ENCODE data around the gene NEUROG3.
"Not testable (repeated sequence)": the region's sequence is repeated elsewhere in the genome, so short reads cannot be mapped to it uniquely, and the experiment has no call there.

NEUROG3 gene

DNA sequence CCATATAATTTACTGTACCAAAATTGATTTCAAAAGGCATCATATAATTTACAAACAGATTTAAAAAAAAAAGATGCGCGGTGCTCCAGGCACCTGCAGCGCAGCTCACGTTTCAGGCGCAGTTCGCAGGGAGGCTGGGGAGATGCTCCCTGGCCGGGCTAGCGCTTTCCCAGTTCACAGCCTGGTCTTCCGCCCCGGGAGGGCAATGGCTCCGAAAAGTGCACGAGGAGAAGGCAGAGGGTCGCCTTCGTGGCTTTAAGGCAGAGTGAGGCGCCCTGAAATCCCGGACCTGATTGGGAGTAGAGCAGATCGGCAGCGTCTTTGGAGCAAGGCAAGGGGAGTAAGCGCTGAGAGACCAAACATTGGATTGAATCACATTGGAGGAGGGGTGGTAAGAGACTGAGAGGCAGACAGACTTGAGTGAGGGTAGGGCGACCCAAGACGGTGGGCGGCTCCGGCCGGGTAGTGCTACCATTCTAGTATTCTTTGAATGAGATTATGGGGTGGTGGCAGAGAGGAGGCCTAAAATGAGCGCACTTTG lies 1.5 kb downstream of the NEUROG3 start:
- no peak for DNase-seq

DNA sequence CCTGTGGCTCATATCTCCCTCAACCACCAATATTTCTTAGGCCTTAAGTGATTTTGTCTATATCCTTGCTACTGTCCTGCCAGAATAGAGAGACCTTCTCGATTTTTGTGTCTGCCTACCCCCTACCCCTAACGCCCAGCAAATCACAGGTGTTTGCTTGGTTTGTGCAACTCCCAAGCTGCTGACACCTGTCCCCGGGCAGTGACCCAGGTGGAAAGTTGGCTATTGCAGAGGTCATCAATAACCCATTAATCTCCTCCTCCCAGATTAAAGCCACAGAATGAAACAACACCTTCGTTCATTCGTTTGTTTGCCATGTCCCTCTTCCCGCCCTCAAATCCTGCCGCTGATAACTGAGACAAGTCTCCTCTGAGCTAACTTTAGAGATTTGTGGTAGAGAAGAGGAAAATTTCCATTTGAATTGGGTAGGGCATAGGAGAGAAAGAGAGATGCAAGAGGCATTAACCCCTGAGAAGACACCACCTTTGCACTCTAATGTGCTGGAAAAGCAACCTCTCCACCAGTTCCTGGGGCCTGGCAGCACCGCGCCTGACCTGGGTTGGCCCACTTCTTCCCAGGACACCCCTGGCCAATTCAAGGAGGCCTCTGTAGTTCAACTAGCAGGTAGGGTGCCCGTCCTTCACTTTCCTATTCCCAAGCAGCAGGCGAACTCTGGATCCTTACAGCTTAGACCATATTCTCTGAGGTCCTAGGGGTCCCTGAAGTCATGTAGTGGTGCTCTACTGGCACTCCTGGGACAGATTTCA lies 3.0 kb downstream of the NEUROG3 start:
- DNase-seq = no peak

DNA sequence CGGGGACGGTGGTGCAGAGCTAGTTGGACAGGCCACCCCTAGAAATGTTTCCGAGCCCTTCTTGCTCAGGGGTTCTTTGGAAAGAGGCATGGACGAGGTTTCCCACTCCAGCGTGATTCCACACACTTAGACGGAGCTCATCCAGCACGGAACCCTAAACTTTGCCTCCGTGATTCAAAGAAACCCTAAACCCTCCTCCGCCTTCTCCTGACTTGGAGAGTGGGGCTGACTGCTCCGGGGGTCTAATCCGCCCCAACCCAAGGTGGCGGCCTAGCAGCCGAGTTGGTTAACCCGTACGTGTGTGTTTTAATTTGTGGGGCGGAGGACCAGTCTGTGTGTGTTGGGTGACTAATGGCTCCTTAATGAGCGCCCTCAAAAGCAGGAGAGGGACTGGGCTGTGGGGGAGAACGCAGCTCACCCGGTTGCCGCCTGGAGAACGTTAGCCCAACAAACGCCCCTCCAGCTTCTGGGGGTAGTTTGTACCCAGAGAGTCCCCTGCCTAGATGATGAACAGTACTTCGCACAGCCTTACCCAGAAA lies 3.8 kb downstream of the NEUROG3 start:
- no peak for DNase-seq

DNA sequence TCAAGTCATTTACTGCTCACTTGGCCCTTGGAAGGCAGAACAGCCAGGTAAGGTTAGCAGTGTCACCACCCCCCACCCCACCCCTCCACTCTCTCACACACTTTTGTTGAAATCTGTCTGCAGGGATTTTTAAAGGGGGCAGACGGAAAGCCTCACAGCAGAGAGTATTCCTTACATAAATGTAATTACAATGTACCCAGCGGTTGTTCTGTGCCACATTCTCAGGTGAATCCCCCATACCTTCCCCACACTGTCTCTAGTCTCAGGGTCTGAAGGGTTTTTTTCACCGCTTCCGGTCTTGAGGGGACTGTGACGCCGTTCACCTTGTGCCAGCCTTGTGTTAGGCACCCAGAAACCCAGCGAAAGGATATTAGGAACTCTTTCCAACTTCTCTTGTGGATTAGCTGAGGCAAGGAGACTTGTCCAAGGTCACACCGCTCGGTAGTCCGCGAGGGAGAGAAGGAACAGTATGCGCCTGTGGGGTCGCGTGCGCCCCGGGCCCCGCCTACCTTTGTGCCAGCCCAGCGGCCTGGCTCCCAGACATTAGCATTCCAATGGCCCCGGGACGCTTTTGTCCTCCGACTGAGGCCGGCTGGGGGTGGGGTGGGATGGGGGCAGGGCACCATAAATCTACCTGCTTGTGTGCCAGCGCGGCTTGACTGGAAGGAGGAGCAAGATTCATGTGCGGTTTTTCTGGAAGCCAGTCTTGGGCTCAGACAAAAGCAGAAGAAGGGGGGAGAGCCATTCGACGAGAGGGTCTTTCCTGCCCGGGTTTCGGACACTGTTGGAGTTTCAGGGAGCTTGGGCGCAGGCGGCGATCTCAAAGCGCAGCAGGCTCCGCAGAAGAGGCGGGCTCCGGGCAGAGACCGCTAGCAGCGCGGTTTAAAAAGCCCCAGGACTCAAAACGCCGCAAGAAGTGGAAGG lies 4.5 kb downstream of the NEUROG3 start:
- DNase-seq = no peak

DNA sequence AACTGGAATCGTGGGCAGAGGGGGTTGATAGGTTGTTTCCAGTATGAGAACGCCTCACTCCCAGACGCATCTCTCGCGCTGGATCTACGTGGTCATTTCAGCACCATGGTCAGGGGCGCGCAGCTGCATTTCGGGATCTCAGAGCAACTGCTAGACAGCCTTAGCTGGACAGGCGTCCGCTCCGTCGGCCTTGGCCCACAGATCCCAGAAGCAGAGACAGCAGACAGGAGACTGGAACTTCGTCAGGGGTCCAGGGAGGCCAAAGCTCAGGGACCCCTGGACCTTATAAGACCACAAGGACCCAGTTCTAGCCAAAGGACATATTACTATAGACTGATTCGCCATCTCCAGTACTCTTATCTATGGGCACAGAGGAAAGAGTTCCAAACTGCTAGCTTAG lies 5.3 kb downstream of the NEUROG3 start:
- no peak for DNase-seq

DNA sequence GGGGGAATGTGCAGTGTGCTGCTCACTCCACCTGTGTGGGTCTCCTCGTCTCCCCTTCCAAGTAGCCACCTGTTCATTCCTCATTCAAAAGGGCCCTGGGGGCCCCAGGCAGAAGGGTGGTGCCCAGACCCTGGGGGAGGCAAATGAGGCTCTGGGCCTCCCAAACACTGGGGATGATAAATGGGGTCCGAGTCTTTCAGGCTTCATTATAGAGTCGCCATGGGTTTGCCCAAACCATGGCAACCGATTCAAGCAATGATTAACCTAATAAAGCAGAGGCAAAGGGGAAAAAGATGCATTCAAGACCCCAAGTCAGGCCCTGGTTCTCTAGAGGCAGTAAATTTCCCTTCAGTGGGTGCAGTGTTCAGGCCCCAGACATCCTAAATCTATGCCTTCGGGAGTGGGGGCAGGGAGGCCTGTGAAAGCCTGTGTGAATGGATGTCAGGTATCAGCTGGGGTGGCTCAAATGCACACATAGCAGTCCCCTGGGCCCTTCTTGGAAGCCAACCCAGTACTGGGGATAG lies 10.4 kb downstream of the NEUROG3 start:
- DNase-seq = no peak

DNA sequence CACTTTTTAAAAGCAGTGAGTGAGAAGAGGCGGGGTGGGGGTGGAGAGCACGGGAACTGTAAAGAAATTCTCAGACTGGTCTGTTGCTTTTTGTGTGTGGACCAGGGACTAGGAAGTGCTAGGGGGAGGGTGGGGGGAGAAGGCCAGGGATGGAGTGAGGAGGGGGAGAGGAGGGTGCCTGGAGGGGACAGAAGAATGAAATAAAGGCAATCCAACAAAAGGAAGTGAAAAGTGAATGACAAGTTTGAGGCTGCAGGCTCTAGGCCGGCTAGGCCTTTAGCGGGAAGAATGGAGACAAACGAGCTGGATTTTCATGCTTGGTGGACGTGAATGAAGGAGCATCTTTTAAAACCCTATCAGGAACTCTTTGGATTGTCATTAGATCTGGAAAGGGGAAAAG lies 13.7 kb downstream of the NEUROG3 start:
- DNase-seq = no peak

DNA sequence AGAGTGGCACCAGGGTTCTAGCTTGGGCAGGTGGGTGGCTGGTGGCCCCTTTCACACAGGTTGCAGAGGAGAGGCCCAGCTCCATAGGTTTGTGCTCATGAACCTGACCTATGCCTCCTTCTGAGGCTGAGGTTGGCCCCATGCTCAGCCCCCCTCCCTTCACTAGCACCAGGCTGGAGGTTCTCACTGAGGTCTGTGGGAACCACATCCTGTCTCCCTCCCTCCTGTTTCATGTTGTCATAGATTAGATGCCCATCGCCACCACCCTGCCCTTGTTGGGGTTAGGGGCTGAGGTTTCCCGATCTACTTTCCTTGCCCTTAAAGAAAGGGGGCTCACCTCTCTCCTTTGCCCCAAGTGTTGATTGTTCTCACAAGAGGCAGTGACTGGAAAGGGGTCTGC lies 14.7 kb downstream of the NEUROG3 start:
- no peak for DNase-seq

DNA sequence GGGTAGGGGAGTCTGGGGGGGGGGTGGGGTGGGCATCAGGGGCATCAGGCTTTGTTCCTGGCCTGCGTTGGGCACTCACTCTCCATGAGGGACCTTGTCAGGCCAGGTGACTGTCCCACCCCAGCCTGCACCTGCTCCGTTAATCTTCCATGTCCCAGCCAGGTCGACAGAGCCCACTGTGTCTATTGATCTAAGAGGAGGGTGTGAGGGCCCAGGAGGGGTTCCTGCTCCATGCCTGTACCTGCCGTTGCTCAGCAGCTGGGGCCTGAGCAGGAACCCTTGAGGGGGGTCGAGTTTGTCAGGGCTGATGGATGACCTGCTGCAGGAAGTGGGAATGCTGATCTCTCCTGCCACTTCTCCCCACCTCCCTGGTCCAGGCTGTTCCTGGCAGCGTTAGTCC lies 18.6 kb downstream of the NEUROG3 start:
- DNase-seq = no peak

DNA sequence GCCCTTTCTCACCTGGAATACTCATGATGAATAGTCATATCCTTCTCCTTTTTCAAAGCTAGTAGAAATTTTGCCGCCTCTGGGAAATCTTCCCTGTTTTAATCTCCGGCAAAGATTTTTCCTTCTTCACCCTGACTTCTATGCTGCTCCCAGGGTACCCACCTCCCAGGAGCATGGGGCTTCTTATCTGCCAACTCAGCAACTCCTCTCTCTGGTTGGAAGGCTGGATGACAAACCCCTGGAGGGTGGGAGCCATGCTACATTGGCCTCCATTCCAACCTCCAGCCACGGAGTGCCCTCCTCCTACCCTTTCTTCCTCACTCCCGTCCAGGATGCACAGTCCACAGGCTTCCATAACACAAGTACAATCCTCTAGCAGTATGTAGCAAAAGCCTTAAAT lies 19.9 kb downstream of the NEUROG3 start:
- no peak for DNase-seq

DNA sequence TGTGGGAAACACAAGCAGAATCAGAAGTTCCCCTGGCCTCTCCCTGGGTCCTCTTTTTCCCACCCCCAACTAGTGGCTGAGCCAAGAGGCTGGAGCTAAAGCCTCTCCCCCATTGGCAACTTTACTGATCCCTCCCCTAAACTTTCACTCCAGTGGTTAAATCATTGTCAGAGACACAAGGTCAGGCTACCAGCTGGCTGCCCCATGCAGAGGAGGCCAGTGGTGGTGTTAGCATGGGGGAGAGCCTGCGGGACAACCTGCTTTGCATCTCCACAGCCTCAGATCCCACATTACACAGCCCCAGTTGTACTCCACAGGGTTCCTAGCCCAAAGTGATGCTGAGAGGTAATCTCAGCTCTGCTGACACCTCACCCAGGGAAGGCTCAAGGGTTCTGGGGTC lies 21.0 kb downstream of the NEUROG3 start:
- DNase-seq = no peak

DNA sequence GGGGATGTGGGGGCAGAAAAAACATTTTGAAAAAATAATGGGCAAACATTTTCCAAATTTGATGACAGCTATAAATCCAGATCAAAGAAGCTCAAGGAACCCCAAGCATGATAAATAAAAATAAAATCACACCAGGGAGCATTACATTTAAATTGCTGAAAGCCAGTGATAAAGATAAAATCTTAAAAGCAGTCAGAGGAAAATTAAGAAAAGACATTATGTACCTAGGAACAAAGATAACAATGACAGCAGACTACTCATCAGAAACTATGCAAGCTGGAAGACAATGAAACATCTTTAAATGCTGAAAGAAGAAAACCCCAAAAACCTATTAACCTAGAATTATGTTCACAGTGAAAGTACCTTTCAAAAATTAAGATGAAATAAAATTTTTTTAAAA lies 23.3 kb downstream of the NEUROG3 start:
- no peak for DNase-seq

DNA sequence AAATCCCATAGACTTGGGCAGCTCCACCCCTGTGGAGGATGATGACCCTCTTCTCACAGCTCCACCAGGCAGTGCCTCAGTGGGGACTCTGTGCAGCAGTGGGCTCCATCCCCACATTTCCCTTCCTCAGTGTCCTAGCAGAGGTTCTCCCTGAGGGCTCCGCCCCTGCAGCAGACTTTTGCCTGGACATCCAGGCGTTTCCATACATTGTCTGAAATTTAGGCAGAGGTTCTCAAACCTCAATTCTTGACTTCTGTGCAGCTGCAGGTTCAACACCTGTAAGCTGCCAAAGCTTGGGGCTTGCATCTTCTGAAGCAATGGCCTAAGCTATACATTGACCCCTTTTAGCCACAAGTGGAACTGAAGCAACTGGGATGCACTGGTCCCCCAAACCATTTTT lies 31.8 kb downstream of the NEUROG3 start:
- DNase-seq = no peak

DNA sequence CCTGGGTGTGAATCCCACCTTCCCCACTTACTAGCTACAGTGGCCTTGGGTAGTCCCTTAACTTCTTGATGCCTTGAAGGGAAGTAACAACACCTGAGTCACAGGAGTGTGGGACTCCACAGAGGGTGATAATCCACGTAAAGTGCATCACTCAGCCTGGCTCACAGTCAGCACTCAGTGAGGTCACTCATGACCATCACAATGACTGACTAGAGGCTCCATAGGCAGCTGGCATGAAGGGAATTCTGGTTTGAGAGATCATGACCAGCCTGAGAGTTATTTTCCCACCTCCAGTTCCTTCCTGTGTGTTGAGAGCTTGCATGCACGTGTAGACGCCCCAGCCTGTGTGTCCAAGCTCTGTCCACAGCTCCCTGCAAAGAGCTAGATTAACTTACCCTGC lies 34.8 kb downstream of the NEUROG3 start:
- no peak for DNase-seq

DNA sequence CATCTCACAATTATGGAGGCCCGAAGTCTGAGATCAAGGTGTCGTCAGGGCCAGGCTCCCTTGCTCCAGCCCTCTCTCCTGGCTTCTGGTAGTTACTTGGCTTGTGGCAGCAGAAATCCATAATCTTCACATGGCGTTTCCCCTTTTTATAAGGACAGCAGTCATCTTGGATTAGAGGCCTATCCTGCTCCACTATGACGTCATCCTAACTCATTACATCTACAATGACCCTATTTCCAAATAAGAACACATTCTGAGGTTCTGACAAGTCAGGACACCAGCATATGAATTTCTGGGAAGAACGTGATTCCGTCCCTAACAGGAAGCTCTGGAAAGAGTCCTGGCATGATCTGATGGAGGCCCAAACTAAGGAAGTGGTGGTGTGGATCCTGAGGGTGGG lies 35.8 kb downstream of the NEUROG3 start:
- DNase-seq = no peak

DNA sequence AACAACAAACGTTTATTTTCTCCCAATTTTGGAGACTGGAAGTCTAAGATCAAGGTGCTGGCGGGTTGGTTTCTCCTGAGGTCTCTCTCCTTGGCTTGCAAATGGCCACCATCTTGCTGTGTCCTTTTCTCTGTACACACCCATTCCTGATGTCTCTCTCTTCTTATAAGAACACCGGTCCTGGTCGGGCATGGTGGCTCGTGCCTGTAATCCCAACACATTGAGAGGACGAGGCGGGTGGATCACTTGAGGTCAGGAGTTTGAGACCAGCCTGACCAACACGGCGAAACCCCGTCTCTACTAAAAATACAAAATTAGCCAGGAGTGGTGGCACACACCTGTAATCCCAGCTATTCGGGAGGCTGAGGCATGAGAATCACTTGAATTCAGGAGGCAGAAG lies 36.7 kb downstream of the NEUROG3 start:
- DNase-seq = not testable (repeated sequence)

DNA sequence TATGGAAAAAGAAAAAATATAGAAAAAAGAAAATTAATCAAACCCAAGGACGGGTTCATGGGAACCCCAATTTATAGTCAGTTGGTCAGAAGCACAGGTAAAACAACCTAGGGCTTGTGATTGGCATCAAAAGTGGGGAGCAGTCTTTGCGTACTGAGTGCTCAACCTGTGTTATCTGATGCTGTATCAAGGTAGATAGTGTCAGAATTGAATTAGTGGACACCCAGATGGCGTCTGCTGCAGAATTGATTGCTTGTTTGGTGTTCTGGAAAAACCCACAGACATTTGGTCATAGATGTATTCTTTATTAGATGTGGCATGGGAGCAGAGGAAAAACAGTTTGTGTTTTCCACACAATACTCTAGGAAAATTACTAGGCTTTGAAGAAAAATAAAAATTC lies 39.6 kb downstream of the NEUROG3 start:
- no peak for DNase-seq

DNA sequence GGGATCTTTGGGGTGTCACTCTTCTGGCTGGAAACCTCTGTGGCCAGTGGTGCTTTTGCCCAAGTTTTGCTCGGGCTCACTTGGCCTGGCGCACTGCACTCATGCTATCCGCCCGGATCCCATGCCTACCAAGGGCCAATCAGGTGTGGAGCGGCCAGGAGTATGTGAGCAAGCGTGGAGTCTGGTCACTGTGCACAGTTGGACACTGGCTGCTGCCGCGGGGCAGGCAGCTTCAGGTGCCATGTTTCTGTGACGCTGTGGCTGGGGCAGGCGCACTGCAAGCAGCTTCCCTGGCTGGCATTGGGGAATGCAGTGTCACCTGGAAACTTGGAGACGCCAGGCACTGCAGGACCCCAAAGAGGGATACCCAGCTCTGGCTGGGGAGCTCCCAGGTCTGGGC lies 45.3 kb downstream of the NEUROG3 start:
- DNase-seq = no peak

All from amniotic stem cell (primary cell).